ENCODE data around the gene PMPCB.

DNA sequence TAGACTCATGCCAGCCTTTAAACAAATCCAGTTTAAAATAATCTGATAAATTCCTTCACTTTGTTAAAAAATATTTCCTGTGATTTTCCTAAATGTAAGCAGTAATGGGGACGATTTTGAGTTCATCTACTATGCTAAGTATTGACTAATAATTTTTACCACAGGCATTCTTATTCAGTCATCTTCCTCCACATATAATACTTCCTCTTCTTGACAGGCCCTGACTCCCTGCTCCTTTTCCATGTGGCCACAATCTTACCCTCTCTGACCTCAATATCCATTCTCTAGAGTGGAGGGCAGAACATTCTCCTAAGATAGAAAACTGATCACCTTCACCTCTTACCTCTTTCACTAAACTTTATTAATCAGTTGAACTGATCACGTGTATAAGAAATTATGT is 39.5 kb downstream of the PMPCB start:
- TF ChIP-seq POLR2AphosphoS5 (IDR thresholded peaks at IDR 0.05; ENCODE audit: insufficient read depth, low read depth, low read length) = no peak
- no peak for TF ChIP-seq POLR2A (IDR thresholded peaks at IDR 0.05; ENCODE audit: low read depth, low read length)
- TF ChIP-seq, protein P1, sequence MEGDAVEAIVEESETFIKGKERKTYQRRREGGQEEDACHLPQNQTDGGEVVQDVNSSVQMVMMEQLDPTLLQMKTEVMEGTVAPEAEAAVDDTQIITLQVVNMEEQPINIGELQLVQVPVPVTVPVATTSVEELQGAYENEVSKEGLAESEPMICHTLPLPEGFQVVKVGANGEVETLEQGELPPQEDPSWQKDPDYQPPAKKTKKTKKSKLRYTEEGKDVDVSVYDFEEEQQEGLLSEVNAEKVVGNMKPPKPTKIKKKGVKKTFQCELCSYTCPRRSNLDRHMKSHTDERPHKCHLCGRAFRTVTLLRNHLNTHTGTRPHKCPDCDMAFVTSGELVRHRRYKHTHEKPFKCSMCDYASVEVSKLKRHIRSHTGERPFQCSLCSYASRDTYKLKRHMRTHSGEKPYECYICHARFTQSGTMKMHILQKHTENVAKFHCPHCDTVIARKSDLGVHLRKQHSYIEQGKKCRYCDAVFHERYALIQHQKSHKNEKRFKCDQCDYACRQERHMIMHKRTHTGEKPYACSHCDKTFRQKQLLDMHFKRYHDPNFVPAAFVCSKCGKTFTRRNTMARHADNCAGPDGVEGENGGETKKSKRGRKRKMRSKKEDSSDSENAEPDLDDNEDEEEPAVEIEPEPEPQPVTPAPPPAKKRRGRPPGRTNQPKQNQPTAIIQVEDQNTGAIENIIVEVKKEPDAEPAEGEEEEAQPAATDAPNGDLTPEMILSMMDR (IDR thresholded peaks at IDR 0.05; ENCODE audit: extremely low read depth in 1 of 2, insufficient read depth in 1 of 2, low read depth in 1 of 2, low read length in 2 of 2) = no peak
- no peak for TF ChIP-seq EZH2 (IDR thresholded peaks at IDR 0.05; ENCODE audit: borderline replicate concordance, low read depth, low read length, severe bottlenecking)
- TF ChIP-seq JUN (IDR thresholded peaks at IDR 0.05; ENCODE audit: borderline replicate concordance, insufficient read depth, insufficient read length, low read depth) = no peak

All from endothelial cell of umbilical vein (primary cell).